ENCODE results near the gene UBE2K.
"Not testable (repeated sequence)": the region's sequence is repeated elsewhere in the genome, so short reads cannot be mapped to it uniquely, and the experiment has no call there.

Gene UBE2K, protein sequence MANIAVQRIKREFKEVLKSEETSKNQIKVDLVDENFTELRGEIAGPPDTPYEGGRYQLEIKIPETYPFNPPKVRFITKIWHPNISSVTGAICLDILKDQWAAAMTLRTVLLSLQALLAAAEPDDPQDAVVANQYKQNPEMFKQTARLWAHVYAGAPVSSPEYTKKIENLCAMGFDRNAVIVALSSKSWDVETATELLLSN

DNA sequence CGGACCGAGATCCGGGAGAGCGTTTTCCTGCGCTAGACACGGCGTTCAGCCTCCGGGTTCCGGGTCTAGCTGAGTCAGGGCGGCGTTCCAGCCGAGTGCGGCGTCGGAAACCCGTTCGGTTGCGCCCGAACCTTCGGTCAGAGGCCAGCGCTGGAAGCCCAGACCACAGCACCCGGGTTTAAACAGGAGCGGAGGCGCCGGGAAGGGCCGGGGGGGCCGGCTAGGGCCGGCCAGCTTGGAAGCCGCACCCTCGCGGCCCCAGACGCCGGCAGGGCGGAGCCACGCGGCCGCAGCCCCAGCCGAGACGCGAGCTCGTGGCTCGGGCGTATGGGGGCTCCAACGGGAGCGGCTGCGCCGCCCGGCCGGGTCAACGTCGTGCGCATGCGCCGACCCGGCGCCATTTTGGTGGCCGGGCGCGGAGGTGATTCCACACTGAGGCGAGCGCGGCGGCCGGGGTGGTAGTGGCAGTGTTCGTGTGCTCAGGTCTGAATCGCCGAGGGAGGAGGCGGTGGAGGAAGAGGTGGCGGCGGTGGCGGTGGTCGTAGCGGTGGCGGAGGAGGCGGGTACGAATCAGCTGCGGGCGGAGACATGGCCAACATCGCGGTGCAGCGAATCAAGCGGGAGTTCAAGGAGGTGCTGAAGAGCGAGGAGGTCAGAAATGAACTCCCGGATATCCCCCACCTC, at the start of gene UBE2K:
UBE2K (plus strand) TSS at position 397 of the 684 bp plus-strand sequence; CDS start at position 589, 192 bp downstream.
- DNase-seq (ENCODE audit: low spot score), result peak; percentile 95

DNA sequence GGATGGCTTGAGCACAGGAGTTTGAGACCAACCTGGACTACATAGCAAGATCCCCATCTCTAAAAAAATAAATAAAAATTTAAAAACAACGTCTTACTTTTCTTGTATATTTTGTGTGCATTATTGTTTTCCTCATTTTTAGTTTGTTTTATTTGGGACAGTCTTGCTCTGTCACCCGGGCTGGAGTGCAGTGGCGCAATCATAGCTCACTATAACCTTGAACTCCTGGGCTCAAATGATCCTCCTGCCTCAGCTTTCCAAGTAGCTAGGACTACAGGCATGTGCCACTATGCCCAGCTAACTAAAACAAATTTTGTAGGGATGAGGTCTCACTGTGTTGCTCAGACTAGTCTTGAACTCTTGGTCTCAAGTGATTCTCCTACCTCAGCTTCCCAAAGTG, 49.7 kb upstream of the UBE2K start:
- no peak for DNase-seq (ENCODE audit: low spot score)

DNA sequence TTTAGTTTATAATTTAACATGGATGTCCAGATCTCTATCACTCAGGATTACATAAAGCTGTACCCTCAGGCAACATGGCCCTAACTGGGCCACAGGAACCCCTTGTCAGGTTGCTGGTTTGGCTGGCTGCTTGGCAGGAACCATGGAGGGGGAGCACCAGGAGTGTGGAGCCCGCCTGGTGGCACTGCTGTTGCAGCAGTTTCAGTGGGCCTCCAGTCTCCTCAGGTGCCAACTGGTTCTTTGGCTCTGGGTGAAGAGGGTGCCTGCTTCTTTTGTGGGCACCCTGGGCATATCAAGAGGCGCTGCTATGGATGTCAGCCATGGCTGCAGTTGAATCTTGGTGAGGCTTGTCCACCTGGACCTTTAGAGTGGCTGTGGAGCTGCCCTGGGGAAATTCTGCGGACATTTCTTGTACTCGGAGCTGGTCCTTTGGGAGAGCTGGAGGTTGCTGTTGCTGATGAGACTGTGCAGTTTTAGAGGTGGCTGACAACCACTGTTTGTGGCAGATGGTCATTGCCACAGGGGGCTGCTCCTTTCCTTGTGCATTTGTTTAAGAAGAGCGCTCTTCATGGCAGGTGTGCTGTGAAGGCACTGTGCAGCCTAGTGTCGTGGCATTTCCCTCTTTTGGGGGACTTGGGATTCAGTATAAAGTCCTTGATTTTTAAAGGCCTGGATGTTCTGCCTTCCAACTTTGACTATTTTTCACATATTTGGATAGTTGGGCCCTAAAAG, 48.9 kb upstream of the UBE2K start:
- DNase-seq (ENCODE audit: low spot score), result no peak

DNA sequence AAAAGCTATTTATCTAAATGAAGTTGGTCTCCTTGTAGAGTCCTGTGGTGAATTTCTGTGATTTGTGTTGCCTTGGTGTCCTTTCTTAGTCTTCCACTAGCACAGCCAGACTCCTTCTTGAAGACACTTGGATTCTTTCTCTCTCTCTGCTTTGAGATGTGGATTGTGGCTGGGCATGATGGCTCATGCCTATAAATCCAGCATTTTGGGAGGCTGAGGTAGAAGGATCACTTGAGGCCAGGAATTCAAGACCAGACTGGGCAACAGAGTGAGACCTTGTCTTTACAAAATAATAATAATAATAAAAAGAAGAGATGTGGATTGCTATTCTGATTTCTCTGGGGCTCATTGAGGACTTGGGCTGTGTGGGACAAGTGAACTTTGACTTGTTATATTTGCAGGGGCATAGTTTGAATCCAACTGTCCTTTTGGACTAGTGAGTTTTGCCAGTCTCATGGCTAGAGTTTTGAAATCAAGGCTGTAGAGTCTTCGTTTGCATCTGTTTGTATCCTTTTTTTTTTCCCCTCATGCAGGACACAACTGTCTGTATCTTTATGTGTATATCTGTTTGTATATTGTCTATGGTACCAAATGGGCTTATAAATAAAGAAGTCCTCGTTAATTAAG, 48.2 kb upstream of the UBE2K start:
- no peak for DNase-seq (ENCODE audit: low spot score)

DNA sequence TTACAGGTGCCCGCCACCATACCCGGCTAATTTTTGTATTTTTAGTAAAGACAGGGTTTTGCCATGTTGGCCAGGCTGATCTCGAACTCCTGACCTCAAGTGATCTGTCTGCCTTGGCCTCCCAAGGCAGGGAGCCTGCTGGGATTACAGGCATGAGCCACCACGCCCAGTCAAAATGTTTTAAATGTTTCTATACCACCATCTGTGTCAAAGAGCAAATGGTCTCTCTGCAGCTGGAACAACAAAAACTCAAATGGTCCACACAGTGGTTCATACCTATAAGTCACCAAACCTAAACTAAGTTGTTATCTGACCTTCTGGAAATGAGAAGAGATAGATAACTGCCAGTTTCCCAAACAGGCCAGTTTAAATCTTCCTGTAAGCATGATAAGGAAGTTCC, 46.4 kb upstream of the UBE2K start:
- not testable (repeated sequence) for DNase-seq (ENCODE audit: low spot score)

DNA sequence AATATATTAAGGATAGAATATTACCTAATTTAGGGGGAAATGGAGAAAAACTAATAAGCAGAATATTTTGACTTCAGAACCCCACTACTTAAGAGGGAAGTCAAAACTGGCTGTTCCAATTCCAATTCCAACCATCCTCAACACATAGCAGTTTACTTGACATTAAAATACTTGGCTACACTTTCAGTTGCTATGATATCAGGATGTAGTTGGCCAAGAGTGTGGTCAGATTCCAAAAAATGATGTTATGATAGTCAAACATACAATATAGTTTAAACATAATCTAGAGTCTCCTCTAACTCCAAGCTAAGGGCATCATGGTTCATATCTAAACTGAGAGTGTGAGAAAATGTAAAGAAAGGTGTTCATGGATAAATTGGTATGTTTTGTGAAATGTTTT, 42.7 kb upstream of the UBE2K start:
- DNase-seq (ENCODE audit: low spot score), result no peak

DNA sequence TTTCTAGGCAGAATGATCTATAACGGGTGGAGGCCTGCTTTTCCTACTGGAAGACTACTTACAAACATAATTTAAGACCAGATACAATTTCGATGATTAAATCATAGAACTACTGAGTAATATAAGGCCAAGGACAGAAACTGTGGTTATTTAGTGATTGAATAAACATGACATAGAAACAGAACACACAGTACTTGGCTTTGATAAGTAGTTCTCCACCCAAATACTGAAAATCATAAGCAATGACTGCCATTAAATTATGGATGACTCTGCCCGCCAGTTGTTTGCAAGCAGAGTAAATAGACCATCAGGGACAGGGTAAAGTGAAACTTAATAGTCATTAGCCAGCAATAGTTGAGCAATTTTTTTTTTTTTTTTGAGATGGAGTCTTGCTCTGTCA, 42.1 kb upstream of the UBE2K start:
- no peak for DNase-seq (ENCODE audit: low spot score)

DNA sequence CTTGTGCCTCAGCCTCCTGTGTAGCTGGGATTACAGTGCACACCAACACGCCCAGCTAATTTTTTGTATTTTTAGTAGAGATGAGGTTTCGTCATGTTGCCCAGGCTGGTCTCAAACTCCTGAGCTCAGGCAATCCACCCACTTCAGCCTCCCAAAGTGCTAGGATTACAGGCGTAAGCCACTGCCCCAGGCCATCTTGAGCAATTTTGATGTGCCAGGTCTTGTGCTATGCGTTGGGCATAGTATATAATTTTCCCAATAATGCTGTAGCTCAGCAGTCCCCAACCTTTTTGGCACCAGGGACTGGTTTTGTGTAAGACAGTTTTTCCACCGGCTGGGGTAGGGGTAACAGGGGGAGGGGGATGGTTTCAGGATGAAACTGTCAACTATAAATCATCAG, 41.3 kb upstream of the UBE2K start:
- not testable (repeated sequence) for DNase-seq (ENCODE audit: low spot score)

DNA sequence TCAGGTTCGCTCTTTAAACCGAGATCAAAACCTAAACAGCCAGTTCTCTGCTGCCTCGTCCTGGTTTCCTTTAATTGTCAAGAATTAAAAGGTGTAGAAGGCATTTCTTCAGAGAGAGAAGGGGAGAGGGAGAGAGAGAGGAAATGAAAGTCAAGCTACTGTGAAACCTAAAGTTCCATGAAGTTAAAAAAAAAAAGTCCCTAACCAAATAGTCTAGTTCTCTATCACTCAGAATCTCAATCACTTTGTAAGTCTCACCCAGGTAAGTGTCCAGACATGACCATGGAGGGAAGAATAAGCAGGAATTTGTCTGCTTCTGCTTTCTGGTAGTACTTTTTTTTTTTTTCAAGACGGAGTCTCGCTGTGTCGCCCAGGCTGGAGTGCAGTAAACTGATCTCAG, 40.5 kb upstream of the UBE2K start:
- DNase-seq (ENCODE audit: low spot score), result no peak

DNA sequence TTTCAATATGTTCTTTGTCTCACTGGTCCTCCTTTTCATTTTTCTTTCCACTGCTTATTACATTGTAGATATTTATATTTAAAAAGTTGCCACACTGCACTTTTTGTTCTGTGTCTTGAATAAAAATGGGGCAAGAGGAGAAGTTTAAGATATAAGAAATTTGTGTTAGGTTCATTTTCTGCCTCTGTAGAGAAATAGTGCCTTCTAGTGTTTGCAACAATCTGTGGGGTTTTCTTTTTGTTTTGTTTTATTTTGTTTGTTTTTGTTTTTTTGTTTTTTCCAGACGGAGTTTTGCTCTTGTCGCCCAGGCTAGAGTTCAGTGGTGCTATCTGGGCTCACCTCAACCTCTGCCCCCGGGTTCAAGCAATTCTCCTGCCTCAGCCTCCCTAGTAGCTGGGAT, 39.2 kb upstream of the UBE2K start:
- no peak for DNase-seq (ENCODE audit: low spot score)

DNA sequence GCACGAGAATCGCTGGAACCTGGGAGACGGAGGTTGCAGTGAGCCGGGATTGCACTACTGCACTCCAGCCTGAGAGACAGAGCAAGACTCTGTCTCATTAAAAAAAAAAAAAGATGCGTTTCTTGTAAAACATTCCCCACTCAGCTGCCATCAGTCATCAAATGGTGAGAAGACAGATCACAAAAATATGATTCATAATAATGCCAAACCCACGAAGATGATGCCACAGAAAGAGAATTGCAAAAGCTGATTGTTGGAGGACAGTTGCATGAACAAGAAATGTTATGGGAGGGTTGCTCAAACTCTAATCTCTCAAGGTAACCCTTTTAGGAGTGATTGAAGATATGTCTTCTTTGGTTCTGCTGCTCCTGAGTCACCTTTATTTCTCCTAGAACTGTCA, 37.9 kb upstream of the UBE2K start:
- no peak for DNase-seq (ENCODE audit: low spot score)

DNA sequence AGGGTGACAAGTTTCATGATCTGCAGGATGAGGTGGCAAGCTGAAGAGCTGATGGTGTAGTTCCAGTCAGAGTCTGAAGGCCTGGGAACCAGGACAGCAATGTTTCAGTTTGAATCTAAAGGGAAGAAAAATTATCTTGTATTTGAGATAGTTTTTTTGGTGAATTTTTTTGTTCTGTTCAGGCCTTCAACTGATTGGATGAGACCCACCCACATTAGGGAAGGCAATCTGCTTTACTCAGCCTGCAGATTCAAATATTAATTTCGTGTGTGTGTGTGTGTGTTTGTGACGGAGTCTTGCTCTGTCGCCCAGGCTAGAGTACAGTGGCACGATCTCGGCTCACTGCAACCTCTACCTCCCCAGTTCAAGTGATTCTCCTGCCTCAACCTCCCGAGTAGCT, 37.2 kb upstream of the UBE2K start:
- no peak for DNase-seq (ENCODE audit: low spot score)

DNA sequence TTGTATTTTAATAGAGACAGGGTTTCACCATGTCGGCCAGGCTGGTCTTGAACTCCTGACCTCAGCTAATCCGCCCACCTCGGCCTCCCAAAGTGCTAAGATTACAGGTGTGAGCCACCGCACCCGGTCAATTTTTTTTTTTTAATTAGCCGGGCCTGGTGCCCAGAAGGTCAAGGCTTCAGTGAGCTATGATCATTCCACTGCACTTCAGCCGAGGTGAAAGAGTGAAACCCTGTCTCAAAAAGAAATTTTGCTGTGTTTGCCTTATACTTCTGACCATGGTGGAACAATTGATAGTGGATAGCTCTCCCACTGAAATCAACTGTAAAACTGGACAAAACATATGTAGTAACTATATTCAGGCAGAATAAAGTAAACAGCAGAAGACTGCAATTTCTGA, 35.3 kb upstream of the UBE2K start:
- no peak for DNase-seq (ENCODE audit: low spot score)

DNA sequence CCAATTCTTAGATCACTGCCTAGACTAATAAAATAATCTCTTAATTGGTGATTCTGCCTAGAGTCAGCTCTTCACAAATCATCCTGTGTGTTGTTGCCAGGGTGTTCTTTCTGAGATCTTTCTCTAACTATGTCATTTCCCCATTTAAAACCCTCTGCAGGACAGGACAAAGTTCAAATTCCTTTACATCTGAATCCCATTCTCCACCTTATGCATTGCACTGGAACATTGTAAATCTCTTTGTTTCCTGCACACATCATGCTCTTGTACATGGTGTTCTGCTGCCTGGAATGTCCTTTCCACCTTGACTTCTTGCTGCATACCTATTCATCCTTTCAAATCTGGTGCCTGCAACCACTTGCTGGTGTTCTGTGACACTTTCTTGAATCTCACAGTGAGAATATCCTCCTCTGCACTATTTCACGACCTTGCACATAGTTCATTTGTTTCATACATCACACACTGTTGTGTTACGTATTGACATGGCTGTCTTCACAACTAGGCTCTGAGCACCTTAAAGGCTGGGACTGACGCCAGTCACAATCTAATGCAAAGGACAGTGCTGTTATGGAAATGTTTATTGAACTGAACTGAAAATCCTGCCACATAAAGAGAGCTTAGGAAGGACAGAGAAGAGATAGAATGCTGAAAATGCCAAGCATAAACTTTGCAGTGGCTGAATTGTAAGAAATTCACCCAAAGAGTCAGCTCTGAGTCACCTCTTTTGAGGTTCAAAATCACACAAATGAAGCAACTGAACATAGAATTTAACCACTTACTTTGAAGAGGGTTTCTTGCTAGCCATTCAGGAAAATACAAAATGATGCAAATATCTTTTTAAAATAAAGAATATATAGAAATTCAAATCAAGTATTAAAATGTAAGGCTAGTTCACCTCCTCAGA, 32.9 kb upstream of the UBE2K start:
- DNase-seq (ENCODE audit: low spot score), result no peak

DNA sequence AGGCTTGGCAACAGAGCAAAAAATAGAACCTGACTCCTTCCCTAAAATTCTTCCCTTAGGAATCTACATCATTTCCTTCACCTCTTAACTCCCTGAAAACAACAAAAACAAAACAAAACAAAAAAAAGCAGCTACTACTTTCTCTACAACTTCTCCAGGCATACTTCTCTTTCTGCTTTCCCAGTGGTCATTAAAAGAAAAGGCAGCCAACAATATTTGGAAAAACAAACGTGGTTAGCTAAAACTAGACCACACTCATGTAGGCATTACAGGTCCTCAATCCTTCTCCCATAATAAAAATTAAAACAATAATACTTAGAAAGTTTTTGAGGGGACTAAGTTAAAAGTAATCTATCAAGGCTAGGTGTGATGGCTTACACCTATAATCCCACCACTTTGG, 30.2 kb upstream of the UBE2K start:
- DNase-seq (ENCODE audit: low spot score), result no peak

DNA sequence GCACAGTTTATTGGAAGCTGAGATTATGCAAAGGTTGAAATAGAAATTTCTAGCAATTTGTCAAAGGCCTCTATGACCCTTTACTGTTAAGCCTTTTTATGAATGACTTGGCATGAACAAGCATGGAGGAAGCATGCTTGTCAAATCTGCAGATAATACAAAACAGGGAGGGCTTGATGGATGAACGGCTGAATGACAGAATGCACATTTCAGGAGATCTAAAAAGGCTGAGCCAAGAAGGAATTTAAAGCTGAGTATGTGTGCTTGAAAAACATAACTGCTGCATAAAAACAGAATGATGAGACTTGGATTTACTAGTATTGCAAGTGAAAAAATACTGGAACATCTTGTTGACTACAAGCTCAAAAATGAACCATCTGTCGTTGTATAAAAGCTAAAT, 29.0 kb upstream of the UBE2K start:
- no peak for DNase-seq (ENCODE audit: low spot score)

DNA sequence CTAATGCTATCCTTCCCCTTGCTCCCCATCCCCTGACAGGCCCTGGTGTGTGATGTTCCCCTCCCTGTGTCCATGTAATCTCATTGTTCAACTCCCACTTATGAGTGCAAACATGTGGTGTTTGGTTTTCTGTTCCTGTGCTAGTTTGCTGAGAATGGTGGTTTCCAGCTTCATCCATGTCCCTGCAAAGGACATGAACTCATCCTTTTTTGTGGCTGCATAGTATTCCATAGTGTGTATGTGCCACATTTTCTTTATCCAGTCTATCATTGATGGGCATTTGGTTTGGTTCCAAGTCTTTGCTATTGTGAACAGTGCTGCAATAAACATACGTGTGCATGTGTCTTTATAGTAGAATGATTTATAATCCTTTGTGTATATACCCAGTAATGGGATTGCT, 27.6 kb upstream of the UBE2K start:
- not testable (repeated sequence) for DNase-seq (ENCODE audit: low spot score)

DNA sequence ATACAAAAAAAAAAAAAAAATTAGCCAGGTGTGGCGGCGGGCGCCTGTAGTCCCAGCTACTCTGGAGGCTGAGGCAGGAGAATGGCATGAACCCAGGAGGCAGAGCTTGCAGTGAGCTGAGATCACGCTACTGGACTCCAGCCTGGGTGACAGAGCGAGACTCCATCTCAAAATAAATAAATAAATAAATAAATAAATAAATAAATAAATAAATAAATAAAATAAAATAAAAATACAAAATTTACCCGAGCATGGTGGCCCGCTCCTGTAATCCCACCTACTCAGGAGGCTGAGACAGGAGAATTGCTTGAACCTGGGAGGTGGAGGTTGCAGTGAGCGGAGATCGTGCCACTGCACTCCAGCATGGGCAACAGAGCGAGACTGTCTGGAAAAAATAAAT, 22.3 kb upstream of the UBE2K start:
- DNase-seq (ENCODE audit: low spot score), result not testable (repeated sequence)

DNA sequence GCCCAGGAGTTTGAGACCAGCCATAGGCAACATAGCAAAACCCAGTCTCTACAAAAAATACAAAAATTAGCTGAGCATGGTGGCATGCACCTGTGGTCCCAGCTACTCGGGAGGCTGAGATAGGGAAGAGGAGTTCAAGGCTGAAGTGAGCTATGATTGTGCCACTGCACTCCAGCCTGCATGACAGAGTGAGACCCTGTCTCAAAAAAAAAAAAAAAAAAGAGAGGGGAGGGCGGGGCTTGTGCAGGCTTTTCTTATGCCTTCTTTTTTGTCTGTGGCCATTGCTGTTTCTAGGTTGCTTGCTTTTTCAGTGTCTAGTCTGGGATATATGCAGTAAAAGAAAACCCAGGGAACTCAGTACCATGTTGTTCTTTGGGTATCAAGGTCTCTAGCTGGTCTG, 16.9 kb upstream of the UBE2K start:
- DNase-seq (ENCODE audit: low spot score), result not testable (repeated sequence)

DNA sequence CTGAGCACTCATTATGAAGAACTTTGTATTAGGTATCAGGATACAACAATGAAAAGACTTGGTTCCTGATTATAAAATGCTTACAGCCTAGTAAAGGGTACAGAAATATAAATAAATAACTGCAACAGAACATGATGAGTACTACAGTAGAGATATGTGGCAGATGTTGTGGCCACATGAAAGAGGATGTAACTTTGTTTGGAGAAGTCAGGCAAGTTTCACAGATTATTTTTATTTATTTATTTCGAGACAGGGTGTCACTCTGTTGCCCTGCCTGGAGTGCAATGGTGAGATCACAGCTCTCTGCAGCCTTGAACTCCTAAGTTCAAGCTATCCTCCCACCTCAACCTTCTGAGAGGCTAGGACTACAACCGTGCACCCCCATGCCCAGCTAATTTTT, 15.8 kb upstream of the UBE2K start:
- DNase-seq (ENCODE audit: low spot score), result no peak

DNA sequence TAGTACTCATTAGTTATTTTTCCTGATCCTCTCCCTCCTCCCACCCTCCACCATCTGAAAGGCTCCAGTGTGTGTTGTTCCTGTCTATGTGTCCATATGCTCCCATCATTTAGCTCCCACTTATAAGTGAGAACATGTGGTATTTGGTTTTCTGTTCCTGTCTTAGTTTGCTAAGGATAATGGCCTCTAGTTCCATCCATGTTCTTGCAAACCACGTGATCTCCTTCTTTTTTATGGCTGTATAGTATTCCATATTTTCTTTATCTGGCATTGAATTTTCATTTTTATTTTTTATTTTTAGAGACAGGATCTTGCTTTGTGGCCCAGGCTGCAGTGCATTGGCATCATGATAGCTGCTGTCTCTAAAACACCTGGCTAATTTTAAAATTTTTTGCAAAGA, 11.9 kb upstream of the UBE2K start:
- DNase-seq (ENCODE audit: low spot score), result no peak

DNA sequence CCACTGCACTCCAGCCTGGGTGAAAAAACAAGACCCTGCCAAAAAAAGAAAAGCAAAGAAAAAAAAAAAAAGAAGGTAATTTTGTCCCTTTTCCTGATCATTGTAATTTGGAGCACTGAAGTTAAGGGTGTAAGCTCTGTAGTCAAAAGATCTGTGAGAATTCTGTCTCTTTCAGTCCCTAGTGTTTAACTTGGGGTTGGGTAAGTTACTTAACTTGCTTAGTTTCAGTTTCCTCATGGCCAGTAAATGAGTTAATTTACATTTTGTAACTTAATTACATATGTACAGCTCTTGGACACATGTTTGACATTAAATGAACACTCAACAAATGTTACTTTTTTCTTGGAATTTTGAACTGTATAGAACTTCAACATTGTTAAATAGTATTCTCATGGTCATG, 10.9 kb upstream of the UBE2K start:
- DNase-seq (ENCODE audit: low spot score), result no peak
